GM18868 (cell line): Measurements from ENCODE around the gene HOXA13.

Source experiments
- ATAC-seq: cut with Tn5 transposase; IDR thresholded peaks from one replicate; pipeline ENCODE4 v1.9.1; 2021; ENCODE audit warnings: mild to moderate bottlenecking, moderate library complexity; ENCODE audit not compliant: unreplicated experiment

The HOXA13 gene

GRCh38 chr7:27171637-27172314, 28.1 kb downstream of the HOXA13 start:
- ATAC-seq: no peak

- no peak for ATAC-seq
Observed at GRCh38 chr7:27171325-27171636, 28.6 kb downstream of the HOXA13 start.

DNA sequence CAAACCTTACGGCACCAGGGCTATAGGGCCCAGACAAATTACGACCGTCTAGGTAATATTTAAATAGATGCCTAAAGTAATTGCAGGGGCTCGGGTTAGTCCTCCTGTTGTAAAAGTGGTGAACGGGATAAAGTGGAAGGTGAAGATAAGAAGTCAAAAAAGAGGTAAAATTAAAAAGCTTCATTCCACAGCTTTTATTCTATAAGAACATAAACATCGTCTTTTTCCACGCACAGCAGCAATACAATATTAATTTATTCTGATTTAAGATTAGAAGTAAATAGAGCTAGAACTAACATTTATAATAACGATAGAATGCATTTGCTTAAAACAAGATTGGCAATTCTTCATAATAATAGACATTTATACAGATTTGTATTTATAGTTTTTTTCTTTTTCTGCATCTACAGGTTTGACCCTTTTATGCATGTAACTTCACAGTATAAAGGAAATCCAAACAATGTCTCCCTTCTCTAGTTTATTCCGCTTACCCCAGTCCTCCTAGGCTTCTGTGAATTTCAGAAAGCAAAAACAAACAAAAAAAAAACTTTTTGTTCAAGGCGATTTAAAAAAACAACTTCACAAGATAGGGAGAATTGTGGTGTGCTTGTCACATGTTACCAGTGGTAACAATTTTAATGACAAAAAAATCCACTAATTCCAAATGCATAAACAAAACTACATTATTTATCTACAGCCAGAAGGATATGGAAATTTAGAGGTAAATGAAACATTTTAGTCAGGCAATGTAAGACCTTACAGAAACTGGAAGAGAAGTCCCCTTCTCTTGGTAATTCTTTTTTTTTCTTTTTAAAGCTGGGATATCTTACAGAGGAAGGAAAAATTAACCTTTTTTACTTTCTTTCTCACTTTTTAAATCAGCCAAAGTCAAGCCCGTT, 29.2 kb downstream of the HOXA13 start:
- no peak for ATAC-seq

- no peak for ATAC-seq
Observed at GRCh38 chr7:27169658-27170425, 30.0 kb downstream of the HOXA13 start.

DNA sequence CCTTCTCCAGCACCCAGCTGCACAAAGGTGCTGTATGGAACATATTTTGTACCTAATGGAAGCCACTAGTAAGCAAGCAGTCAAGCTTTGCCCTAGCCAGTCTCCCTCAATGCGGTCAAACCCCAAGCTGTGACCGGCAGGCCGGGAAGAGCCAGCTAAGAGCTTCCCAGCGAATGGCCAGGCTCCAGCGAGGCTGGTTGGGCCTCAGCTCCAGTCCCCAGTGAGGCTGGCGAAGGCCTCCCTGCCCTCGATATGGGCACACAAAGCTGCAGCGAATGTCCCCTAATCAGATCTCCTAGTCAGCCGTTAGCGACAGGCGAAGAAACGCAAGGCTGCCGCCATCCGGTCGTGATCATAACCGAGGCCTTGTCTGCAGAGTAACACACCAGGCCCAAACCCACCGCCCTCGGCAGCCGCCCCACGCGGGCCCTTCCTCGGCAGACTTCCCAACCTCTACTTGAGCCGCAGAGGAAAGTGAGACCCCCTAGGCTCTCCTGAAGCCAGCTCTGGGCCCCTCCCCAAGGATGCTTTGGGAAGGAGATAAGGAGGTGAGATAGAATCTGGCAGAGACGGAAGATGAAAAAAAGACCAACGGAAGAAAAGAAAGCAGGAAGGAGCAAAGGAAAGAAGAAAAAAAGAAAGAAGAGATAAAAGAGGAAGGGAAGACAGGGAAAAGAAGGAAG, 31.5 kb downstream of the HOXA13 start:
- no peak for ATAC-seq

GRCh38 chr7:27167916-27168264, 32.0 kb downstream of the HOXA13 start:
- ATAC-seq: no peak

DNA sequence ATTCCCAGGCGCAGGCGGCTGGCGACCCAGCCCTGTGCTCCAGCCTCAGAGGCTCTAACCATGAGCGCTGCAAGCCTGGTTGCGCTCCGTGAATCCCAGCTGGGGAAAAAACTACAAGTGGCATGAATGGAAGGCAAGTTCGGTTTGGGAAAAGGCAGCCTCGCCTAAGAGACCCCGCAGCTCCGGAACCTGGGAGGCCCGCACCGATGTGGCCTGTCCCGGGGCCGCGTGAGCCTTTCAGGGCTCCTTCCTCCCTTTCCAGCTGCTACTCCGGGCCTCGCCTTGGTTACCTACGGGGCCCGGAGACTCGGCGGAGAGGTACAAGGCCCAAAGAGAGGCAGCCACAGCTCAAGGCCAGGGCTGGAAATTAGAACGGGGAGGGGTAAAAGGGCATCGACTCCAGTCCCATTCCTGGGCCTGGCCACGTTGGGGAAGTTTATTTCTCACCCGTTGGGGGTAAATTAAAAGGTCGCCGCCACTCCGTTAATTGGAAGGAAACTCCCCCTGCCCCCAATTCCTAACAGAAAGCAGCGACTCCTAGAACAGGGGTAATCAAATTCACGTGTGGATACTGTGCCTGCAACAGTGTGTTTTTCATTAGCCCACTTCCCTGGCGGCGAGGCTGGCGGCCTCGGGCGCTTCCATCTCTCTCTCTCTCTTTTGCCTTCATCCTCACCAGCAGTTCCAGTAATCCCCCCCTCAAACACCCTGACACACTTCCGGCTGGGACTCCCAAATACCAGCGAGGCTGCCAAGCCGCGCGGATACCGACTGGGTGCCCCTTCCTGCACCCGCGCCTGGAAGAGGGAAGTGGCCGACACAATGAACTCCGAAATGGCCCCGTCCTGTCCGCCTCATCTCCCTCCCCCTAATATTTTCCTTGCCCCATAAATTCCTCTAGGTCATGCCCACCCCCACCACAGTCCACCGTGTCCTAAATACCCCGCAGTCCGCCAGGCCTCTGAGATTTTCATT, 33.1 kb downstream of the HOXA13 start:
- no peak for ATAC-seq

DNA sequence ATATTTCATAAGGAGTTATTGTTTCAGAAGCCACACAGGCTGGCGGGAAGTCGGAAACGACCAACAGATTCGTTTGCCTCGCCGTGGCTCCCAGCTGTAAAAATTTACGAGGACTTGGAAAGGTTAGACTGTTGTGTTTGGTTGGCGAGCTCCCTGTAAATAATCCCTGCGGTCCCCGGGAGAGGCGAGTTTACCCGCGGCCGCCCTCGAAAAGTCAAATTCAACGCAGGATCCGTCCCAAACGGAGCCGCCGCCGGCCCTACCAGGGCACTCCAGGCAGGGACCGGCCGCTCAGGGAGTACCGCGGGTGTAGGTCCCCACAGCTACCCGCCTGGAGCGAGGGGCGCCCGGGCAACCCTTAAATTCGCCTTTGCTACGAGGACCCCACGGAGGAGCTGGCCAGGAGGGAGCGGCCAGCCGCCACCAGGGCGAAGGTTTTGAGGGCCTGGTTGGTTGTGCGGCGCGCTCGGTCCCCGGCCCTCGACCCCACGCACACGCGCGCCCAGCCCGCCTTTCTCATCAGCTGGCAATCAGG, 33.8 kb downstream of the HOXA13 start:
- no peak for ATAC-seq

GRCh38 chr7:27165089-27165995, 34.5 kb downstream of the HOXA13 start, which contains the start of gene HOXA9:
HOXA9 (minus strand) TSS chr7:27165537; CDS start chr7:27165457, 80 bp downstream.
- no peak for ATAC-seq

- ATAC-seq: no peak
Observed at GRCh38 chr7:27164367-27165088, 35.4 kb downstream of the HOXA13 start.

DNA sequence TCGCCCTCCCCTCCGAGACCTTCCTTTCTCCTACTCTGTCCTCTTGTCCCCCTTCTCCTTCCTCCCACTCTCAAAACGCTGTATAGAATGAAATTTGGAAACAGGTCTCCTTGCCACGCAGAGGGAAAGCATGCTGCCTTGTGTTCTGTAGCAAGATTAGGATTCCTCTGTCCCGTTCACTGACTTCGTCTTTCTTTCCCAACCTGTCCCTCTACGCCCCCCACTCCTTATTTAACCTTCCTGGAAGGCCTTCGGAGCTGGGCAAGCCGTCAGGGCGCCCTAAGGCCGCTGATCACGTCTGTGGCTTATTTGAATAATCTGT, 35.9 kb downstream of the HOXA13 start:
- ATAC-seq: no peak

DNA sequence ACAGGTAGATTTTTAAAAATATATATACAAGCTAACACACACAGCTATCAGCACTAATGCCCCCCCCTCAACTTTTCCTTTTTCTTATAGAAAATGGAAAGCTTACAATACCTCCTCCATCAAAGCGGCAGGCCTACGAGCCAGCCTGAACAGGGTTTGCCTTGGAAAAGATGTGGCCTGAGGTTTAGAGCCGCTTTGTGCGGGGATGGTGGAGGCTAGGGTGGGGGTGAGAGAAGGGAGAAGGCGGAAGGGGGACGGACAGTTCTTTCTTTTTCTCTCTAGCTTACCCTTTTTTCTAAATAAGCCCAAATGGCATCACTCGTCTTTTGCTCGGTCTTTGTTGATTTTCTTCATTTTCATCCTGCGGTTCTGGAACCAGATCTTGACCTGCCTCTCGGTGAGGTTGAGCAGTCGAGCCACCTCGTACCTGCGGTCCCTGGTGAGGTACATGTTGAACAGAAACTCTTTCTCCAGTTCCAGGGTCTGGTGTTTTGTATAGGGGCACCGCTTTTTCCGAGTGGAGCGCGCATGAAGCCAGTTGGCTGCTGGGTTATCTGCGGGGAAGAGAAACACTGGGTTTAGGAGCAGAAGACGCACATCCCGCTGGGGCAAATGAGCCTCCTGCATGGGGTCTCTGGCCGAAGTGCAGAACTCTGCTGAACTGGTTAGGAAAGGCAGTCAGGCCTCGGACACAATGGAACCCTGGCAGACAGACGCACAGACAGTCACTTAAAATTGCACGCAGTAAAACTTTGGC, 36.4 kb downstream of the HOXA13 start:
- no peak for ATAC-seq

GRCh38 chr7:27162561-27163287, 37.2 kb downstream of the HOXA13 start:
- ATAC-seq: no peak

- ATAC-seq: no peak
Observed at GRCh38 chr7:27161721-27162560, 38.0 kb downstream of the HOXA13 start.

DNA sequence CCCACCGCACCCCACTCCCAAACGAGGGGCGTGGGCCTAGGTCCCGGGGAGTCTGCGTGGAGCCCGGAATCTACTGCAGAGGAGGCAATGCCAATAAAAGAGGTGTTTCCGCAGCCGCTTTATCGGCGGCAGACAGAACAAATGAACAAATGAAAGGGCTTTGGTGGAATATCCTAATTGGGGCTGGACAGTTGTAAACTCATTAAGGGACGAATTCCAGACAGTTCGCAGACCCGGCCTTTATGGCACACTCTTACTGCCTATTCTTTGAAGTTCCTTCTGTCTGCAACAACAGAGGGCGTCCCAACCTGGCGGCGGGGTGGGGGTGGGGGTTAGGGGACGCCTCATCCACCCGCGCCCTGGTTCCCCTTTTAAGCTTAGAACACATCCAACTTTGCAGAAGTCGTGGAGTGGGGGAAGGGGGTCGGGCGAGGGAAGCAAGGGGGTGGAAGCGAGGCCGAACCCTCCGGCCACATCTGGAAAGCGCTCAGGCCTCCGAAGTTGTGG, 38.6 kb downstream of the HOXA13 start:
- no peak for ATAC-seq
